ENCODE results near the gene RUNX2. TPM values are rescaled to one million over a fixed set of nuclear protein-coding genes. Genes with fewer than 3 reads are reported as not detected.
"Not testable (repeated sequence)": the region's sequence is repeated elsewhere in the genome, so short reads cannot be mapped to it uniquely, and the experiment has no call there.

The RUNX2 gene
- total RNA-seq, 1 donor from 2014 or later: 2.5 TPM

- not testable (repeated sequence) for ATAC-seq
Observed at GRCh38 chr6:45560321-45560820, 232.2 kb downstream of the RUNX2 start.

DNA sequence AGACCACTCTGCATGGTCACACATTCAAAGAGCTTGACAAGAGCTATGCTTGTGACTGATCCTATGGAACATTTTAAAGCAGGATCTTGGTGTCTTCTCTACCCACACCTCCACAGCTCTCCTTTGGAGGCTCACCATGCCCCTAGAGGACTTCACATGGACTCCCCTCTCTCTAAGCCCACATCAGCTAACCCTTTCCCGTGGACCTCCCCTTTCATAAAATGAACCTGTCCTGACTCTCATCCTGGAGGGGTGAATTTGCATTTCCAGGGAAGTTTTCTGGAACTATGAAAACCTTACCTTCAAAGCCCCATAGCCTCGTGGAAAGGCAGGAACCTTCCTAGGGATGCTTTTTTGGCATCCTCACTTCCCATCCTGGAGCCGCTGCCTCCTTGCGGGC, 234.0 kb downstream of the RUNX2 start:
- no peak for ATAC-seq

GRCh38 chr6:45563041-45563440, 234.9 kb downstream of the RUNX2 start:
- ATAC-seq: no peak

DNA sequence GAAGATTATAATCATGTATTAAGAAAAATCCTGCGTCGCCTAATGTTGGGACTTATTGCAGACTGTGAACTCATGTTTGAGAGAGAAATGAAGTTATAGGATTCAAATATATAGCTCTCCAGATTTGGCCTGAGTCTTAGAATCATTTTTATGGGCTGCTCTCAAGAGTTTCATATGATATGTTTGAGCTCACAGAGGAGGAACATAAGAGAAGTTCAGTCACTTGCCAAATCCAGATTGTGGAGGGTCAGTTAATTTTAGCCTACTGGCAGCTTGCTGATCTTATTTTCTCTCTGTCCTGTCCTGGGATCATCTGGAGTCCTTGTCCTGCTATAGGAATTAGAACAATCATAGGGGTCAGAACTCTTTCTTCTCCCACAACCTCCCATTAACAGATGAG, 235.7 kb downstream of the RUNX2 start:
- no peak for ATAC-seq

DNA sequence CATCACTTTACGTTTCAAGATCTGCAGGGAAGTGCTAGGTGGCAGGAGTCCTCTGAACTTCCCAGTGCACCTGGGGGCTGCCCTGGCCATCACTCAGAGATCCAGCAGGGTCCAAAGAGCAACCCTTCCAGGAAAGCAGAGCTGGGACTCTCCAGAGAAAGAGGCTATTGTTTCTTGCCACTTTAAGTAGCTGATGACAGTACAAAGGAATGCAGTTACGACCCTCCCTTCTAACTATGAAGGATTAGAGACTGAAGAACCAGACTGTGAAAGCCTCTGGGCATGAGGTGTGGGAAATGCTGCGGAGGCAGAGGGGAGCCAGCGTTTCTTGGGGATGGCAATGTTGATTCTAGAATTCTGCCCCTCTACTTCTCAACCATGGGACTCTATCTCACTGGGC, 238.8 kb downstream of the RUNX2 start:
- peak; percentile 18 for ATAC-seq

DNA sequence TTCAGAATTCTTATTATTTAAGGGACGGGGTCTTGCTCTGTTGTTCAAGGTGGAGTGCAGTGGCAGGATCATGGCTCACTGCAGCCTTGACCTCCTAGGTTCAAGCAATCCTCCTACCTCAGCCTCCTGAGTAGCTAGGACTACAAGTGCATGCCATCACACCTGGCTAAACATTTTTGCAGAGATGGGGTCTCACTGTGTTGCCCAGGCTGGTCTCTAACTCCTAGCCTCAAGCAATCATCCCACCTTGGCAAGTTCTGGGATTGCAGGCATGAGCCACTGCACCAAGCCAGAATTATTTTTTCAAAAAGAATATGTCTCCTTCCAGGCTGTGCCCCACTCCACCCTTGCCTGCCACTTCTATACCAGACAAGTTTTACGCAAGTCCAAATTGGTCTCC, 239.7 kb downstream of the RUNX2 start:
- no peak for ATAC-seq

DNA sequence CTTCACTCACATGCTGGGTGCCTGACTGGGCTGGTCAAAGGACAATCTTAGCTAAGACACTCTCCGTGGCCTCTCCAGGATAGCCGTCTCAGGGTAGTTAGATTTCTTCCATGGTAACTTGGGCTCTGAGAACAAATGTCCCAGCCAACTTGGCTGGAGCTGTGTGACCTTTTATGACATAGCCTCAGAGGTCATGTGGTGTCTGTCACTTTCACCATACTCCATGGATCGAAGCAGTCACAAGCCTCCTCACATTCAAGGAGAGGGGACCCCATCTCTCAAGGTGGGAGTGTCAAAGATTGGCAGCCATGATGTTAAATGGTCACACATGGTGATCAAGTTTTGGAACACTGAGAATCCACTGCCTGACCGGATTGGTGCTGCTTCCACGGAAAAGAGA, 240.5 kb downstream of the RUNX2 start:
- no peak for ATAC-seq

DNA sequence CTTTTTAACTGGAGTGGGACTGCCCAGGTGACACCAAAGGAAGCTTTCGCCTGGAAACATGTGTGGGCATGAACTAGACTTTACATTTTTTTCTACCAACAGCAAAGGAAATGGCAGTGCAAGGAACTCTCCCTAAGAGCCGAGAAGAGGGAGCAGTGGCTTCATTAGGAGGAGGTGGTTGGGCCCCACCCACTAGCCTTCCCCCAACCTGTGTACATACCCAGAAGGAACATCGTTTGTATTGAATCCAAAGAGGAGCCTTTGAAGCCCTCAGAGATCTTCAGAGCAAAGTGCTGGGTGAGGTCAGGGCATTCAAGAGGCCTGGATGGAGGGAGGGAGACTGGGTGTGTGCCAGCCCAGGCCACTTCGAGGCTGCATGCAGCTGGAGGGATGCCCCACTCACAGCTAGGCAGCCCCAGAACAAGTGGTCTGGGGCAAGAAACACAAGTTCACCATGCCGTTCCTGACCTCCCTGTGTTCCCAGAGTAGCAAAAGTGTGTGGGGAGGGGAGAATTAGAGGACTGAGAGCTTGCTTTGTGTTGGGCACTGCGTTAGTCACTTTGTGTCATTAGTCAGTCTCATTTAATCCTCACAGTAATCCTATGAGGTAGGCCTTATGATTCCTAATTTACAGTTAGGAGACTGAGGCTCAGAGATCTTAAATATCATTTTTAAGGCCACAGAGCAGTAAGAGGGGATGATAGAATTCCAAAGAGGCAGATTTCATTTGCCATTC, 241.2 kb downstream of the RUNX2 start:
- peak; percentile 86 for ATAC-seq

DNA sequence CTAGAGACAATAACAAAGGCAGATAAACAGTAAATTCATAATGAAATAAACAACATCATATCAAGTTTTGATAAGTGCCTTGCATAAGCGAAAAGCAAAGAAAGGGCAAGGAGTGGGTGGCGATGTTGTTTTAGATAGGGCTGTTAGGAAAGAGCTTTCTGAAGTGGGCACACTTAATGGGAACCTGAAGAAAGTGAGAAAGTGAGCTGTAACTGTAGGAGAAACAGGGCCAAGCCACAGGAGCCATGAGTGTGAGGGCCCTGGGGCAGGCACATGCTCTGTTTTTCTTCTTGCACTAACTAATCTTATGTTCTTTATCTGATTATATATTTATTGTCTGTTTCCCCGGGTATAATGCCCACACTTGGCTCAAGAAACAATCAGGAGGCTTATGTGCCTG, 243.0 kb downstream of the RUNX2 start:
- ATAC-seq: no peak

DNA sequence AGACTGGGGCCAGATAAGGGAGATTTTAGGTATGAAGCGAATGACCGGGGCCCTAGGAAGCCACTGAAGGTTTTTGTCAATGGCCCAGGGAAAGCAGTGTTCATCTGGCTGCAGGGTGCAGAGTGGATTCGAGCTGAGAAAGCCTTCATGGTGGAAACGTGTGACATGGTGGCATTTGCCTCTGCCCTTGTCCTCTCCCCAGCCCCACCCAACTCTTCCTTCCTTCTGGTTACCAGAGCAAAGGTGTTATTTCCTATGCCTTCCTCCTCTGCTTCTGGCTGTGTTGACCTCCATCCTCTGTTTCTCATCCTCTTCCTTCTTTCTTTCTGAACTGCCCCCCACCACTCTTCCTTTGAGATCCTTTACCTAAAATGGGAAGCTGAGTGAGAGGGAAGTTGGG, 244.7 kb downstream of the RUNX2 start:
- no peak for ATAC-seq

DNA sequence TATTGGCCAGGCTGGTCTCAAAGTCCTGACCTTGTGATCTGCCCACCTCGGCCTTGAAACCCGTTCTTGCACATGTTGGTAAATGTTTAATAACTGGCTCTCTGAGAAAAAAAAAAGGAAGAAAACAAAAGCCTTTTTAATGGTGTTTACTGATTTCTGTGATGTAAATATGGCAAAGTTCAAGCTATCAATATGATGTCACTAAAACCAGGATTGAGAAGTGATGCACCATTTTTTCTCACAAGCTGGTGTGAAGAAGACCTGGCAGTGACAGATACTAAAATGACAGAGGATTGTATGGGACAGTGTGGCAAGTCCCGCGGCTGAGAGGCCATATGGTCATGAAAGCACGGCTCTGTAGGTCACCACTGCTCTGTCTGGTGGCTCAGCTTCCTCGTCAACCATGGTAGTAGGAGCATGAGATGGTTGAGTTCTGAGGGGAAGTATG, 245.9 kb downstream of the RUNX2 start:
- no peak for ATAC-seq

DNA sequence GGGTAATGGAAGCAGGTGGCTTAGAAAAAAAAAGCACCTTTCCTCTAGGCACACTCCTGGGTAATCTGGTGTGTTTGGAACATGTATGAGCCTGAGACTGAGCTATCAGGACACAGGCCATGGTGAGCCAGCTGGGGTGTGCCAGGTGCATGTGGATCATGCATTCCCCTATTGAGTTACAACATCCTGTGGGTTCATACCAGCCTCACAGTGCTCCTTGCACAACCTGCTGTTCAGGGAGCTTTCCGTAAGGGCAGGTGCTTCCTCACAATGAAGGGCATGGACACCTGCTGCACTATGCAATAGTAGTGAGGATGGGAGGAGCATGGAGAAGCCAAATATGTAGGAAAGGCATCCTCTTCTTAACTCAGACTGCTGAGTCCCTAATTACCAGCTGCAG, 246.8 kb downstream of the RUNX2 start:
- ATAC-seq: peak; percentile 99

GRCh38 chr6:45576648-45577624, 248.8 kb downstream of the RUNX2 start:
- no peak for ATAC-seq

DNA sequence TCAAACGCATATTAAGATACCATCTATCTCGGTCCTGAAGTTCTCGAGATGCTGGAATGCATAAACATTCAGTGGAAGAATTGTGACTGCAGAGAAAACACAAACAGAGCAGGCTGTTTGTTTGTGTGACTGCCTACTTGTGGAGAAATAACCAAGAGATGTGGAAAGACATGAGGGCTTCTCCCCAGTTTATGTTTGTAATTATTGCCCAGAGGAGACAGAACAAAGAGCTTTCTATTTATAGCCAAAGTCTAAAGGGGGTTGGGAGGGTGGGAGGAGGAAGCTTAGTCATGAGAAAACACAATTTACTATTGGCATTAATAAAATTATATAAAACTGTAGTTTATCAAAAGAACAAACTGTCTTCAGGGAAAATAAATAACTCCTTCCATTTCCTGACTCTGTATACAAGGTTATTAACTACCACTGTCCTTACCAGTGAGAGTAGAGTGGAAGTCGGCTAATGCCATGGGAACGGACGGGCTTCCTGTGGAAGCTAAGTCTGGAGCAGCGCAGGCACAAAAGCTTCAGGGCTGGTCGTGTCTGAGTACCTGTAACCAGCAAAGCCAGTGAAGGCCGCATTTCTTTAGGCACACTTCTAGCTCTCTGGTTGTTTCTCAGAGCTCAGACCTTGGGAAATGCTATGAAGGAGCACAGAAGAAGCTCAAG, 249.8 kb downstream of the RUNX2 start:
- ATAC-seq: no peak

GRCh38 chr6:45584127-45584526, 256.0 kb downstream of the RUNX2 start:
- ATAC-seq: no peak

DNA sequence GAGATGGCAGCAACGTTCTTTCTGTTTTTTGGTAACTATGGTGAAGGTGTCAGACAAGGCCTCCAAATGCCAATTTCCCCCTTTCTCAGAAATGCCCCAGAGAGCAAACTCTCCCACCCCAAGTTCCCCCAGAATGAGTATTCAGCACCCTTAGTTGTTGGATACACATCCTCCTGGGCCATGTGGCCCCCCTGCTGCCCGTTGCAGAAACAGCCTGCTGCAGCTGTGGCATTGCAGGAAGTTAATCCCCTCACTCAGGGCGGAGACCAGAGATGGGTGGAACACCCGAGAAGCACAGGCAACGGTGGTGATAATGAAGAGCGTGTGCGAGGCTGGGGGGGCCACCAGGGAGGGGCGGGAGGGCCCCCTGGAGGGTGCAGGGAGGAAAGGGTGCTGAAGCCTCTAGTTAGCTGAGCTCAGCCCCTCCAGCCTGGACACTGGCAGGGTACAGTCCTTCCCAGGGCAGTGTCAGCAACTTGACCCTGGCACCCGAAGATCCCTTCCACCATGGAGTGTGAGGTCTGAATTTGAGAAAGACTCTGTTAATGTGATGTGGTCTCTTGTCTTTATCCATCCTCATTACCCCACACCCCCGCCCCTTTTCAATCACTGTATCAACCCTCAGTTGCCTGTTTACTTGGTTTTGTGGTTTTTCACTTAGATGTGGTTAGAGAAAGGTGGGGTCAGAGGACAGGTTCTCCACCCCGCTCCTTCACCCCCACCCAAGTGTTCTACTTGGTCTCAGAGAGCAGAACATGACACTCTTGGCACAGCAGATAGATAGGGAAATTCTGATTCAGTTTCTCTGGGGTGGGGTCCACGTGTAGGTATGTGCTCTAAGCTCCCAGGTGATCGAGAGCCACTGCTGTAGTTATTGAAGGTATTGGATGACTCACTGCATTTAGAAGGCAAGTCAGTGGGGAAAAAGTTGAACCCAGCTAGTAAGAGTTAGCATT, 258.4 kb downstream of the RUNX2 start:
- peak; percentile 40 for ATAC-seq

GRCh38 chr6:45587229-45588060, 259.3 kb downstream of the RUNX2 start:
- peak; percentile 22 for ATAC-seq

- ATAC-seq: peak; percentile 34
Observed at GRCh38 chr6:45589367-45589766, 261.2 kb downstream of the RUNX2 start.

DNA sequence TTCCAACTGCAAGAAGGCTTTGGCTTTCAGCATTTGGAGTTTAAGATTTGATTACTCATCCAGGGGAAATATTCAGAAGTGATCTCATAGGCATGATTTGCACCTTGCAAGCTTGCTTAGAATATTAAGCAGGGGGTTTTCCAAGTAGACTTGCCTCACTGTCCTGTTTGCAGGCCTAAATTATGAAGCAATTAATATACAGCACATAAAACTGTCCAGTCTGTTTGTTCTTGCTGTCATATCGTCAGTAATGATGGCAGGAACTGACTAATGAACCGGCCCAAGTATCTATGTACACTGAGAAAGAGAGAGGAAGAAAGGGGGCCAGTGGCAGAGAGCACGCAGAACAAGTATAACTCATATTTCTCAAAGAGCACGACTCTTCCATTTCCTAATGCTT, 262.1 kb downstream of the RUNX2 start:
- ATAC-seq: peak; percentile 91

DNA sequence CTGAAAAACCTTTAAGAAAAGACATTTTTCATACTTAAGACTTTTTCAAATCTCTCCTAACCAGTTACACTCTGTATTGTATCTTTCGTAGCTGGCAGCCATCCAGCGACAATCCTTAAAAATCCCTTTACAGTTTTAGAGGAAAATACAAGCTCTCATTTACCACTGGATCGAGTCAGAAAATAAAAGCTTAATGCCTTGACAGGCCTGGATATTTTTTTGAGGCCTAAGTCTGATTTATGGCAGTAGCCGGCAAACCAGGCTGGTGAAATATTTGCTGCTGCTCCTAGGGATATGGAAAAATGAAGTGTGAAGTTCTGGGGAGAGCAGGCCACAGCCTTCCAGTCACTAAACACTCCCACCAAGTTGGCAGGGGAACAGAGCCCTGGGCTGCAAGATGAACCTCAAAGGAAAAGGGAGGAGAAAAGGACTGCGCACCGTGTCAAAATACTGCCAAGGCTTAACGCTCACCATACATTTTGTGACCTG, 262.6 kb downstream of the RUNX2 start:
- ATAC-seq: peak; percentile 5

- ATAC-seq: no peak
Observed at GRCh38 chr6:45591306-45591705, 263.2 kb downstream of the RUNX2 start.
